Measurements from ENCODE around the gene UBR4. TPM values are rescaled to one million over a fixed set of nuclear protein-coding genes. Genes with fewer than 3 reads are reported as not detected.
"Not testable (repeated sequence)": the region's sequence is repeated elsewhere in the genome, so short reads cannot be mapped to it uniquely, and the experiment has no call there.

The UBR4 gene
- total and polyA plus RNA-seq, 12 donors: 82.3 to 278 (median 119) TPM

GRCh38 chr1:19220991-19221390 lies 10.9 kb upstream of the UBR4 start:
- DNase-seq: peak in 1 of 7 donors; percentile 39
- Histone ChIP-seq H3K9me3 (replicated peaks in 1 of 3) (no peaks in the 10 kb centered on the region), H3K27me3 (no peaks in the 10 kb centered on the region), H3K27ac (peak overlapping the region in 2 of 5 donors; percentile 59 to 77), H3K4me3 (no peak overlapping the region), H3K36me3 (replicated peaks in 1 of 2) (peaks cover 0 to 93% of the 10 kb centered on the region in 2 donors), H3K4me1 (replicated peaks in 1 of 2) (no peaks in the 10 kb centered on the region)
- TF ChIP-seq POLR2A (IDR thresholded peaks at IDR 0.05): no peak
- no peak for TF ChIP-seq CTCF (IDR thresholded peaks at IDR 0.05)
- WGBS, 4 donors: 68 to 85% (median 75%) methylated on average over 7 of the region's 7 CpGs
- intact Hi-C loops (cut with DNase I): no loop called here

- no peak for TF ChIP-seq POLR2A (IDR thresholded peaks at IDR 0.05)
- no peak for TF ChIP-seq CTCF (IDR thresholded peaks at IDR 0.05)
Observed at GRCh38 chr1:19220080-19220846, 10.2 kb upstream of the UBR4 start.

GRCh38 chr1:19219451-19219850 lies 9.4 kb upstream of the UBR4 start:
- no peaks in the 10 kb centered on the region for H3K9me3 ChIP-seq (replicated peaks in 1 of 3)
- no peak overlapping the region for H3K4me3 ChIP-seq
- intact Hi-C loops (cut with DNase I): no loop called here
- 82 to 90% (median 85%) methylated on average over 6 to 7 of the region's 7 CpGs for WGBS, 4 donors
- H3K27me3 ChIP-seq: no peaks in the 10 kb centered on the region
- no peaks in the 10 kb centered on the region for H3K4me1 ChIP-seq (replicated peaks in 1 of 2)
- DNase-seq: no peak
- no peak overlapping the region for H3K27ac ChIP-seq
- TF ChIP-seq CTCF (IDR thresholded peaks at IDR 0.05): no peak
- peaks cover 0 to 77% of the 10 kb centered on the region in 2 donors for H3K36me3 ChIP-seq (replicated peaks in 1 of 2)

More at GRCh38 chr1:19220080-19220846, 10.2 kb upstream of the UBR4 start:
- peaks cover 0 to 85% of the 10 kb centered on the region in 2 donors for H3K36me3 ChIP-seq (replicated peaks in 1 of 2)
- H3K4me1 ChIP-seq (replicated peaks in 1 of 2): no peaks in the 10 kb centered on the region
- no peak overlapping the region for H3K4me3 ChIP-seq
- WGBS, 4 donors: 91 to 97% (median 94%) methylated on average over 8 of the region's 8 CpGs
- DNase-seq: no peak
- H3K9me3 ChIP-seq (replicated peaks in 1 of 3): no peaks in the 10 kb centered on the region
- intact Hi-C loops (cut with DNase I): no loop called here
- no peaks in the 10 kb centered on the region for H3K27me3 ChIP-seq
- H3K27ac ChIP-seq: peak overlapping the region in 2 of 5 donors; percentile 59 to 77

GRCh38 chr1:19216585-19216984 lies 6.5 kb upstream of the UBR4 start:
- H3K36me3 ChIP-seq (replicated peaks in 1 of 2): peaks cover 0 to 49% of the 10 kb centered on the region in 2 donors
- intact Hi-C loops (cut with DNase I); DNase-seq; H3K27ac ChIP-seq; H3K27me3 ChIP-seq; H3K9me3 ChIP-seq (replicated peaks in 1 of 3); H3K4me3 ChIP-seq: not testable (repeated sequence)
- H3K4me1 ChIP-seq (replicated peaks in 1 of 2): peaks cover 0 to 14% of the 10 kb centered on the region in 2 donors
- 94 to 97% (median 96%) methylated on average over 4 of the region's 4 CpGs for WGBS, 4 donors

- H3K4me3 ChIP-seq: no peak overlapping the region
- peaks cover 13 to 30% of the 10 kb centered on the region in 2 donors for H3K4me1 ChIP-seq (replicated peaks in 1 of 2)
- no peaks in the 10 kb centered on the region for H3K9me3 ChIP-seq (replicated peaks in 1 of 3)
- no peaks in the 10 kb centered on the region for H3K27me3 ChIP-seq
- peaks cover 0 to 19% of the 10 kb centered on the region in 2 donors for H3K36me3 ChIP-seq (replicated peaks in 1 of 2)
- TF ChIP-seq CTCF (IDR thresholded peaks at IDR 0.05): no peak
- no peak for TF ChIP-seq POLR2A (IDR thresholded peaks at IDR 0.05)
- no peak overlapping the region for H3K27ac ChIP-seq
- WGBS, 4 donors: 94 to 100% (median 97%) methylated on average over 1 of the region's 1 CpG
- intact Hi-C loops (cut with DNase I): no loop called here
- DNase-seq: no peak
Observed at GRCh38 chr1:19213580-19213979, 3.5 kb upstream of the UBR4 start.
